Heart right ventricle (tissue), 16 donors: Measurements from ENCODE around the gene TBC1D14. TPM values are rescaled to one million over a fixed set of nuclear protein-coding genes. Genes with fewer than 3 reads are reported as not detected.

ENCODE experiments used
- ATAC-seq, 8 donors: fragments of 200-7000 bp; cut with Tn5 transposase; one replicate each; pipeline ENCODE4 v1.9.1; 2020; ENCODE audit warnings: mild to moderate bottlenecking in 8 of 8, moderate library complexity in 8 of 8, moderate number of reproducible peaks in 1 of 8
- DNase-seq, 2 donors: peaks; one replicate each; pipeline ENCODE4 v3.0.0-alpha.2; 2020
- H3K27ac ChIP-seq, 10 donors: fragments of 200-600 bp; sonication (generic) in 2 of 10; one replicate each; pipeline versions ENCODE4 v1.5.0 to v1.8.0; 2020 to 2022; ENCODE audit warnings: mild to moderate bottlenecking in 3 of 10
- H3K27me3 ChIP-seq, 7 donors: fragments of 200-600 bp; one replicate each; pipeline ENCODE4 v1.8.0; 2021 to 2022; ENCODE audit warnings: mild to moderate bottlenecking in 2 of 7
- H3K36me3 ChIP-seq, 9 donors: fragments of 200-600 bp; sonication (generic) in 1 of 9; one replicate each; pipeline versions ENCODE4 v1.5.0 to v1.8.0; 2020 to 2022; ENCODE audit warnings: mild to moderate bottlenecking in 2 of 9
- H3K4me1 ChIP-seq, 9 donors: fragments of 200-600 bp; sonication (generic) in 1 of 9; one replicate each; pipeline versions ENCODE4 v1.5.0 to v1.8.0; 2020 to 2022; ENCODE audit warnings: mild to moderate bottlenecking in 4 of 9
- H3K4me3 ChIP-seq, 10 donors: fragments of 200-600 bp; sonication (generic) in 2 of 10; one replicate each; pipeline versions ENCODE4 v1.5.0 to v1.8.0; 2020 to 2022; ENCODE audit warnings: mild to moderate bottlenecking in 7 of 10, moderate library complexity in 2 of 10
- H3K9me3 ChIP-seq, 11 donors: fragments of 200-600 bp in 10 of 11; sonication (generic) in 2 of 11; one replicate each; pipeline versions ENCODE4 v1.5.0 to v1.8.0; 2013 to 2022; ENCODE audit warnings: mild to moderate bottlenecking in 2 of 11, control low read depth in 1 of 11, moderate library complexity in 1 of 11
- WGBS, 2 donors: extraction: QIAGEN DNeasy Blood & Tissue Kit; methylation state at CpG; one replicate each; pipeline ENCODE4 v1.1.7; 2013; ENCODE audit warnings: inconsistent platforms in 1 of 2; 5-methylcytosine and 5-hydroxymethylcytosine counted together
- intact Hi-C, 10 donors: fragments of 100-400 bp; cut with DNase I; formaldehyde crosslinking; loops; one replicate each; pipeline versions ENCODE4 v1.11.1 to v1.14.2; 2022
- polyA plus RNA-seq, 2 donors: library from polyadenylated mRNA; stranded (reverse); fragments of 200-250 nt; gene quantifications; one replicate each; pipeline ENCODE4 v1.2.3, GENCODE V29; 2013
- total RNA-seq, 10 donors: library from RNA; stranded (reverse); fragmentation: NEBNext Ultra II Directional in 3 of 10; extraction: Animal tissue kit (Norgen Biotek cat#: 25700) in 3 of 10; gene quantifications; one replicate each; pipeline versions ENCODE4 v1.2.1 to v1.2.4, GENCODE V29; 2021 to 2023
- TF ChIP-seq, protein P1 (sequence below), 9 donors: fragments of 200-600 bp; sonication (generic) in 2 of 9; IDR thresholded peaks; one replicate each; pipeline versions ENCODE4 v1.5.0 to v1.8.0; 2021 to 2022; ENCODE audit warnings: antibody characterized with exemption in 9 of 9, mild to moderate bottlenecking in 5 of 9, moderate library complexity in 1 of 9
- donor health status: Arrhythmogenic right ventricular cardiomyopathy.
- donor health status: ischemic (EF 13 %, LVEDD 7.1; RV severe dilation, severe dysfunction).
- donor health status: healthy with polysubstance abuse.
- donor health status: DM: no; HTN: yes; CAD: no.
- donor health status: DM: no; HTN: no; CAD: no.
- donor health status: ischemic (EF 25% LVEDD 6.9; RV normal size, moderate dysfunction).
- donor health status: ischemic (EF 25% LVEDD 5.7; RV mildly dilated, moderate dysfunction).
- donor health status: healthy.
- donor health status: DM: yes; HTN: yes; CAD: no.
- donor health status: Ischemic cardiomyopathy.
- donor health status: ischemic (EF 35%, LVEDD 5.7; RV mildly dilated, moderate dysfunction).
- donor health status: nonischemic (EF 11% LVEDD 7.7; RV severe dilation, severe dysfunction).
- donor health status: DM: yes; HTN: yes; CAD: no.
- donor health status: PGD.
- donor health status: ischemic (EF 29% LVEDD 5.4; RV normal size, mild dysfunction).
- donor health status: nonischemic (EF 23%, LVEDD 6.1; RV moderate dilation, normal function).

Gene TBC1D14
- total and polyA plus RNA-seq, 12 donors = 10.5 to 43.7 (median 32.6) TPM

DNA sequence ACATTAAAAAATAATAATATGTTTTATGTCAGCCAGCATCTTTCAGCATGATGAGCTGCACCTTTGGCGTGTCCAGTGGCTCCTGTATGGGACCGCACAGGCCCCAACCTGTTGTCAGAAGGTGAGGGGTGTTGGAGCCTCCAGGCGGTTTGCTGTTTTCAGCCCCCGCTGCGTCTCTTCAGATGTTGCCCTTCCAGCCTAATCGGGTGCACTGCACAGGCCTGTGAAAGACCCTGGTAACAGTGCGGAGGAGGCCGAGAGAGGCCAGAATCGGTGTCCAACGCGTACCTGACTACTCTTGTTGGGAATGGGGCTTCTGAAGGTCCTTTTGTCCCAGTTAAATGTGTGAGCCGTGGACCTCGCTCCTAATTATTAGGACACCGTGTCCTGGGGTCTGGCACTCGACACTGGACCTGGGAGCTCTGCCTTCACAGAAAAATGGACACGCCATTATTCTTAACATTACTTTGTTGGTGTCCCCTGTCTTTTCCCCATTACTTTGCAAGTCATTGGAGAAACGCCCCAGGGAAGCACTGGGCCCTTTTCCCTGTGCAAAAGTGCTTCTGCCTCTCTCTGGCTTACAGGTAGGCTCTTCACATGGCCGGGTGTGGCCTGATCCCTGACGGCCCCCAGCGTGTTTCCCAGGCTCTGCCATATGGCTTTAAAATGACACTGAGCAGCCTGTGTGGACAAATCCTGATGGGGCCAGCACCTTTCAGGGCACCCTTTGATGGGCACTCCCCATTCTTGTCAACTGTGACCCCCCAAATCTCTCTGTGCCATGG lies 51.2 kb downstream of the TBC1D14 start:
- intact Hi-C loops = no loop called here
- DNase-seq (no peak), ATAC-seq (no peak)
- TF ChIP-seq, protein P1, sequence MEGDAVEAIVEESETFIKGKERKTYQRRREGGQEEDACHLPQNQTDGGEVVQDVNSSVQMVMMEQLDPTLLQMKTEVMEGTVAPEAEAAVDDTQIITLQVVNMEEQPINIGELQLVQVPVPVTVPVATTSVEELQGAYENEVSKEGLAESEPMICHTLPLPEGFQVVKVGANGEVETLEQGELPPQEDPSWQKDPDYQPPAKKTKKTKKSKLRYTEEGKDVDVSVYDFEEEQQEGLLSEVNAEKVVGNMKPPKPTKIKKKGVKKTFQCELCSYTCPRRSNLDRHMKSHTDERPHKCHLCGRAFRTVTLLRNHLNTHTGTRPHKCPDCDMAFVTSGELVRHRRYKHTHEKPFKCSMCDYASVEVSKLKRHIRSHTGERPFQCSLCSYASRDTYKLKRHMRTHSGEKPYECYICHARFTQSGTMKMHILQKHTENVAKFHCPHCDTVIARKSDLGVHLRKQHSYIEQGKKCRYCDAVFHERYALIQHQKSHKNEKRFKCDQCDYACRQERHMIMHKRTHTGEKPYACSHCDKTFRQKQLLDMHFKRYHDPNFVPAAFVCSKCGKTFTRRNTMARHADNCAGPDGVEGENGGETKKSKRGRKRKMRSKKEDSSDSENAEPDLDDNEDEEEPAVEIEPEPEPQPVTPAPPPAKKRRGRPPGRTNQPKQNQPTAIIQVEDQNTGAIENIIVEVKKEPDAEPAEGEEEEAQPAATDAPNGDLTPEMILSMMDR (IDR thresholded peaks at IDR 0.05) = no peak
- Histone ChIP-seq H3K27me3 (no peaks in the 10 kb centered on the region), H3K4me1 (peaks cover 0 to 38% (median 0%) of the 10 kb centered on the region in 9 donors), H3K27ac (no peak overlapping the region), H3K36me3 (no peaks in the 10 kb centered on the region), H3K4me3 (no peak overlapping the region), H3K9me3 (no peaks in the 10 kb centered on the region)
- 93% methylated on average over 20 of the region's 20 CpGs for WGBS, 2 donors

DNA sequence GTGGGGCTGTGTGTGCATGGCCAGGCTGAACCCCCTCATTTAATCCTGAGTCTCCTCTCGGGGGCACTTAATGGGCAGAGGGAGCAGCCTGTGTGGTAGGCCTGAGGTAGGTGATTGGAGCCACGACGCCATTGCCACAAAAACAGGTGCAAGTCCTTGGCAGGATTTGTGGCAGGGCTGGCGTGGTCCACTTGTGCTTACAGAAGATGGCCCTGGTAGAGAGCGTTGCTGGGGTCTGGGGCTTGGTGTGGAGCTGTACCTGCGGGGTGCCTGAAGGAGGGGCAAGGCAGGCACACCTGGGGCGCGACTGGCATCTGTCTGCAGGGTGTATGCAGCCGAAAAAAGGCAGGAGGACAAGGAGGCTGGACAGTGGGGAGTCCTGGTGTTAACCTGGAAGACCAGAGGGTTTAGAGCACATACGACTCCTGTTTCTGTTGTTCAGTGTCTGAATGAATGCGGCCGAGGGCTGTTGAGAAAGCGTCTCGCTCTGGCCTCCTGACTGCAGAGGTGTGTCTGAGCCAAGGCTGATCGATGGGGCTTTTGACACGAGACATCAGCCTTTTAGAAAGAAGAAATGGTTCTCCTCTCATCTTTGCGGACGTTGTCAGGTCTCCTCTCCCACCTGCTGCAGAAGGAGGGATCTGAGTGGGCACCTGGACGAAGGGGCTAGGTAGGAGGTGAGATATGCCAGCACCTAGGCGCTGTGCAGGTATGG lies 52.0 kb downstream of the TBC1D14 start:
- no peaks in the 10 kb centered on the region for H3K9me3 ChIP-seq
- H3K27me3 ChIP-seq = no peaks in the 10 kb centered on the region
- no peak for ATAC-seq
- TF ChIP-seq, protein P1 (IDR thresholded peaks at IDR 0.05) = no peak
- 96% methylated on average over 20 of the region's 20 CpGs for WGBS, 2 donors
- H3K4me1 ChIP-seq = peaks cover 0 to 38% (median 0%) of the 10 kb centered on the region in 9 donors
- no peak overlapping the region for H3K4me3 ChIP-seq
- no peaks in the 10 kb centered on the region for H3K36me3 ChIP-seq
- intact Hi-C loops = no loop called here
- DNase-seq = no peak
- no peak overlapping the region for H3K27ac ChIP-seq

DNA sequence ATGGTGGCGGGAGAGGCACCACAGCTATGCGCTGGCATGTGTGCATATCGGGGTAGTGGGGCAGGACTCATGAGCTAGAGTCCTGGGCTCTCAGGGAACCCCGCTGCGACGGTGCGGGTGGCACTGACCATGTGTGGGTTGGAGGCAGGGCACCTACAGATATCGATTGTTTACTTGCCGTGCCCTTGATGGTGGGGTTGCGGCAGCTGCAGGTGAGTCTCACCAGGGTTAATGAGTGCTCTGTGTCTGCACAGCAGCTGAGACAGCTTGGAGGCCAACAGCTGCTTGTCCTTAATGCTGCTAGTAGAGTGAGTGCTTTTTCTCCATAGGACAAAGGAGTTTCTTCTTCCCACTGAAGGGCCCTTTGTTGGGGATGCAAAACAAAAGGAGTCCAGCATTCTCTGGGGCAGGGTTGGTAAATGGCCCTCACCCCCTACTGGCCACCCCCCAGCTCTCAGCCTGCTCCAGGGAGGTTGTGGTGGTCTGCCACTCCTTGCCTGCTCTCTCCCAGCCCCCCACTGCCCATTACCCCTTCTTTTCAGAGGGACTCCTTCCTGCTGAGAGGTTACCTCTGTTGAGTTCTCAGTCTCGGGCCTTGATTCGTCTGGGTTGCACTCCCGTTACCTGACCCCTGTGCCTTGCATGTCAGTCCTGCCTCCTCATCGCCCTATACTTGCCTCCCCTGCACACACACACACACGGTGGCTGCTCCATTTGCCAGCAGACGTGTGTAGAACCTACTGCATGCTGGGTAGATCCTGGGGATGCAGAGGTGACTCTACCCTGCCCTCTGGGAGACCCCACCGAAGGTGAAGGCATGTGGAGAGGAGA lies 52.8 kb downstream of the TBC1D14 start:
- DNase-seq (no peak), ATAC-seq (no peak)
- WGBS, 2 donors = 83 to 84% methylated on average over 17 of the region's 17 CpGs
- H3K27ac ChIP-seq = no peak overlapping the region
- TF ChIP-seq, protein P1 (IDR thresholded peaks at IDR 0.05) = no peak
- H3K36me3 ChIP-seq = peaks cover 0 to 5% (median 0%) of the 10 kb centered on the region in 9 donors
- intact Hi-C loops = no loop called here
- no peaks in the 10 kb centered on the region for H3K27me3 ChIP-seq
- peaks cover 0 to 38% (median 0%) of the 10 kb centered on the region in 9 donors for H3K4me1 ChIP-seq
- no peaks in the 10 kb centered on the region for H3K9me3 ChIP-seq
- no peak overlapping the region for H3K4me3 ChIP-seq

DNA sequence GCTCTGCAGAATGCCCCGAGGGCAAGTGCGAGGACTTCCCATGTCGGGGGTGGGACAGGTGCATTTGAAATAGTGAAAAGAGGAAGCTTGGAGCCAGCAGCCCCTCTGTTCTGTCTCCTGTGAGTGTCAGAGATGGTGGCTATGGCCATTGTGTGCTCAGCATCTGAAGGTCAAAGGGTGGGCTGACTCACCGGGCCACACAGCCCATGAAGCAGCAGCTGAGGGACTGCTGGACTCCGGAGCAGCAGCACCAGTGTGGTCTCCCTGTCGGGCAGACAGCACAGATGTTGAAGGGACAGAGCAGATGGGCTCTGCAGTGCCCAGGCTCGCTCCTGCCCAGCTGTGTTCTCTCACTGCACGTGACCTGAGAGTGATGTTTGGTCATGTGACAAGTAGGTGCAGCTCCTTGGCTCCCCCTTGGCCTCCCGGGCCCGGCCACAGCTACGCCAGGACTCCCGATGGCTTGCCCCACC lies 53.5 kb downstream of the TBC1D14 start:
- no peak overlapping the region for H3K4me3 ChIP-seq
- peaks cover 0 to 13% (median 0%) of the 10 kb centered on the region in 9 donors for H3K36me3 ChIP-seq
- H3K9me3 ChIP-seq = no peaks in the 10 kb centered on the region
- no peaks in the 10 kb centered on the region for H3K27me3 ChIP-seq
- intact Hi-C loops = no loop called here
- ATAC-seq (peak in 1 of 8 donors; percentile 25), DNase-seq (no peak)
- TF ChIP-seq, protein P1 (IDR thresholded peaks at IDR 0.05) = no peak
- no peak overlapping the region for H3K27ac ChIP-seq
- WGBS, 2 donors = 82 to 83% methylated on average over 12 of the region's 12 CpGs
- peaks cover 0 to 38% (median 0%) of the 10 kb centered on the region in 9 donors for H3K4me1 ChIP-seq
